ENCODE data around the gene TRIM41.

DNA sequence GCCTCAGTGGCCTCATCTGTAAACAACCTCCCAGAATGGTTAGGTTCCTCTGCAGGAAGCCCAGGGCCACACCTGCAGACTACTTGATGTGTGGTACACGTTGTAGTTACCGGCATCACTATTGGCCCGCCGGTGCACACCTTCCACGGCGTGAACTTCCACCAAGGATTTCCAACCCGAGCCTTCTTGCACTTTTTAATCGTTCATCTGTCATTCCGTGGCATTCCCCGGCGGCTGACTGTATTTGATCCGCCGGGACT is 5.3 kb upstream of the TRIM41 start:
- TF ChIP-seq PHF8 (CRISPR knock-in tag; IDR thresholded peaks at IDR 0.05) (no peak), CREB1 (IDR thresholded peaks at IDR 0.05) (no peak), CREB1 (CRISPR knock-in tag; IDR thresholded peaks at IDR 0.05) (no peak), EZH2 (conservative IDR thresholded peaks at IDR 0.05; ENCODE audit: low read depth, low read length) (no peak)
- TF ChIP-seq, protein P1, sequence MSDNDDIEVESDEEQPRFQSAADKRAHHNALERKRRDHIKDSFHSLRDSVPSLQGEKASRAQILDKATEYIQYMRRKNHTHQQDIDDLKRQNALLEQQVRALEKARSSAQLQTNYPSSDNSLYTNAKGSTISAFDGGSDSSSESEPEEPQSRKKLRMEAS (IDR thresholded peaks at IDR 0.05): no peak
- TF ChIP-seq, protein P2, sequence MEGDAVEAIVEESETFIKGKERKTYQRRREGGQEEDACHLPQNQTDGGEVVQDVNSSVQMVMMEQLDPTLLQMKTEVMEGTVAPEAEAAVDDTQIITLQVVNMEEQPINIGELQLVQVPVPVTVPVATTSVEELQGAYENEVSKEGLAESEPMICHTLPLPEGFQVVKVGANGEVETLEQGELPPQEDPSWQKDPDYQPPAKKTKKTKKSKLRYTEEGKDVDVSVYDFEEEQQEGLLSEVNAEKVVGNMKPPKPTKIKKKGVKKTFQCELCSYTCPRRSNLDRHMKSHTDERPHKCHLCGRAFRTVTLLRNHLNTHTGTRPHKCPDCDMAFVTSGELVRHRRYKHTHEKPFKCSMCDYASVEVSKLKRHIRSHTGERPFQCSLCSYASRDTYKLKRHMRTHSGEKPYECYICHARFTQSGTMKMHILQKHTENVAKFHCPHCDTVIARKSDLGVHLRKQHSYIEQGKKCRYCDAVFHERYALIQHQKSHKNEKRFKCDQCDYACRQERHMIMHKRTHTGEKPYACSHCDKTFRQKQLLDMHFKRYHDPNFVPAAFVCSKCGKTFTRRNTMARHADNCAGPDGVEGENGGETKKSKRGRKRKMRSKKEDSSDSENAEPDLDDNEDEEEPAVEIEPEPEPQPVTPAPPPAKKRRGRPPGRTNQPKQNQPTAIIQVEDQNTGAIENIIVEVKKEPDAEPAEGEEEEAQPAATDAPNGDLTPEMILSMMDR (CRISPR knock-in tag; IDR thresholded peaks at IDR 0.05): no peak
